Left renal pelvis (tissue), 4 donors: ENCODE results near the gene ELK4. TPM values are rescaled to one million over a fixed set of nuclear protein-coding genes. Genes with fewer than 3 reads are reported as not detected.
A peak's percentile ranks its signal among the peaks of the same experiment; 100 is the strongest.

ENCODE experiments used
- DNase-seq, 4 donors: peaks; one replicate each; pipeline ENCODE4 v3.0.0-alpha.2; 2013; ENCODE audit warnings: low read depth in 4 of 4, low spot score in 3 of 4
- polyA plus RNA-seq, 4 donors: library from polyadenylated mRNA; unstranded; fragments of 120-200 nt; gene quantifications; one replicate each; pipeline ENCODE4 v1.2.1, GENCODE V29; 2013; ENCODE audit not compliant: insufficient read length in 4 of 4

ELK4 gene
- polyA plus RNA-seq, 4 donors, result 18.7 to 24.0 (median 21.8) TPM

DNA sequence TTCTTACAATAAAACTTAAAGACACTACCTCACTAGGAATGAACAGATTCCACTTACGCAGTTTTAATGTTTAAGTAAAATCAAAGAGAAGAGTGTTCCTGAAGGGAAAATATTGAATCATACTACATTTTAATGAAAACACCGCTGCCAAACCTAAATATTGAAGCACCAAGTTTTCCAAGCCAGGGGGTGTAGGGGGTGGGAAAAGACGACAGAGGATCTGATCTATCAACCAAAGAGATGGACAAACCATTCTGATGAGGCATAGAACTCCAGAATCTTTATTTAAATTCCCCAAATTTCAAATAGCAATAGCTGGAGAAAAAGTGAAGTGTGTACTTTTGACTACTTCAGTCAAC is 1.2 kb downstream of the ELK4 start:
- DNase-seq, result no peak

DNA sequence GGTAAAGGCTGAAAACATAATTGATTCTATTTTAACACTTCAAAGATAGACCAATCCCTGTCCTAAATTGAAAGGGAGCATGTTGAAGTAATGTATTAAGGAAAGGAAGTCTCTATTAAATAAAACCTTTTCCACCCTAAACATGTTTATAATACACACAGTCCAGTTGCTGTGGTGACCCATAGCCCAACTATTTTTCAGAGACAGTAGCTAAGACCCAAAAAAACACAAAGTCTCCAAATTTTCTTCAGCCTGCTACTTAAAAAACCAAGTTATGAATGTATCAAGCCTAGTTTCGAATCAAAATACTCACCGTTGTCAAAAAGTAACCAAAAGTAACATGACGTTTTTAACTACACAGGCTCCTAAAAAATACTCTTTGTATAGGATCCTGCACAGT is 1.6 kb downstream of the ELK4 start:
- DNase-seq, result no peak

DNA sequence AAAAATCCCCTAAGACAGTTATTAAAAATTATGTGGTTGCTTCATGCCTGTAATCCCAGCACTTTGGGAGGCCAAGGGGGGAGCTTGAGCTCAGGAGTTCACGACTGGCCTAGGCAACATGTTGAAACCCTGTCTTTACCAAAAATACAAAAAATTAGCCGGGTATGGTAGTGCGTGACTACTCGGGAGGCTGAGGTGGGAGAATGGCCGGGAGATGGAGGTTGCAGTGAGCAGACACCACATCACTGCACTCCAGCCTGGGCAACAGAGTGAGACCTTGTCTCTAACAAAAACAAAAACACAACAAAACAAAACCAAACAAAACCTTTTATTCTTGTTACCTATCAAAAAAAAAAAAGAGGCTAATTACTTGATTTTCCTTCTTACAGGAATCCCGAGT is 2.1 kb downstream of the ELK4 start:
- DNase-seq, result no peak

DNA sequence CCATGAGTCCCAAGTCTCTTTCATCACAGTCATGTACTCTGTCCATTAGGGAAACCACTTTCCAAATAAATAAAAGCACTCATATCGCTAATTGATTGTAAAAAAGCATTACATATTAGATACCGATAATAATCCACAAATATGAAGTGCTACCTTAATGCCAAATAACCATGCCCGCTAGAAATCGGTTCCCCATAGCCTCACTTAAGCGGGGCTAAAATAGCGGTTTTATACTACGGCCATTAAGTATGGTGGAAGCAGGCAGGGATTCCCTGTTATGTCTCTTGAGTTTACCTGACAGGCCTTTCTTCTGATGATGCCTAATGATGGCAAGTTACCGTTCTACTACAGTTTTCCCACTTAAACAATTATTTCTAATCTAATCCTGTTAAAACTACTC is 3.9 kb downstream of the ELK4 start:
- no peak for DNase-seq

DNA sequence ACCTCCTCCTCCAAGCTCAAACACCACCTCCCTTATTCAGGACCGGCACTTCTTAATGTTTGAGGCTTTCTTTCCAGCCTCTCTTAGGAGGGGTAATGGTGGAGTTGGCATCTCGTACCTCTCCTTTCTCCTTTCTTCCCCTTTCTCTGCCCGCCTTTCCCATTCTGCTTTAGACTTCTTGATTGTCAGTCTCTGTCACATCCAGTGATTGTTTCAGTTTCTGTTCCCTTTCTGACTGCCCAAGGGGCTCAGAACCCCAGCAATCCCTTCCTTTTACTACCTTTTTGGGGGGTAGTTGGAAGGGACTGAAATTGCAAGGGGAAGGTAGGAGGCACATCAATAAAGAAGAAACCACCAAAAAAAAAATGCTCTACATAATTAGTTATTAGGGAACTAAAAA is 5.6 kb downstream of the ELK4 start:
- DNase-seq, result no peak

DNA sequence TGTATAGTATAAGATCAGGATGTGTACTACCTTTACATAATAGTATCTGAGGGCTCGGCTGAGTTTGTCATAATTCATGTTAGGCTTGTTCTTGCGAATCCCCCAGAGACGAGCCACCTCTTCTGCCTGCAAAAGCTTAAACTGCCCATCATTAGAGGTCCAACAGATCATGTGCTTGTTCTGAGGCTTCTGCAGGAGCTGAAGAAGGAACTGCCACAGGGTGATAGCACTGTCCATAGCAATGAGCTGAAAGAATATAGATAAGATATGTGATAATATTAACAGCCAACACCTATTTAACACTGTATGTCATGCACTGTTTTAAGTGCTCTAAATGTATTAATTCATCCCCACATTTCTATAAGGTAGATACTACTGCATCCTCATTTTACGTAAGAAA is 8.2 kb downstream of the ELK4 start:
- no peak for DNase-seq

DNA sequence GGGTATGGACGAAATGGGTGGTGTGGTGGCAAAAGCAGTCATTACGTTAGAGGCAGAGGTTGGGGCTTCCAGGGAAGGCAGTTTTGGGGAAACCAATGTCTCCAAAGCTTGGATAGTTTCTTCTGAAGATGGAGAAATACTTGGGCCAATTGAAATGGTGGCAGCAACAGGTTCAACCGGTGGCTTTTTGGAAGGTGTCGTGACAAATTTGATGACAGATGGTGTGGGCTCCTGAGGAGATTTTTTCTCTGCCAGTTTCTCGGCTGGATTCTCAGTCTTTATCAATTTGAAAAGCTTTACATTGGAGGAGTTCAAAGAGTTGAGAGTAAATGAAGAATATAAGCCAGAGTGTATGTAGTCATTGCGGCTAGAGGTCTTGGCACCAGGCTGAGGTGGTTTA is 11.5 kb downstream of the ELK4 start:
- no peak for DNase-seq

DNA sequence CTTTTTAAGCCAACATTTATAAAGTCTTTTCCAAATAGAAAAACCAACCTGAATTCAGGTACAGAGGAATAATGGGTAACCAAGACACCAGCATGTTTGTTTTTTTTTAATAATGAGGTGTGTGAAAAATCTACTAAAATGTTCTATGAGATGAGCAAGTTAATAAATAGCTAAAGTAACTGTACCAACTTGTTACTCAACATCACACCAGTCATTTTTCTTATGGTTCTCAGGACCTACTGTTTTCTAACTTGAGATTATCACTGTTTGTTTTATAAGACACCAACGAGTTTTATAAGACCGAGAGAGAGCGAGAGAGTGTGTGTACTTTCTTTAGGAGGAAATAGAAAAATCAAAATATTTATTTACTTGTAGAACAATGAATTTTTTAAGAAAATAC is 12.4 kb downstream of the ELK4 start:
- no peak for DNase-seq

DNA sequence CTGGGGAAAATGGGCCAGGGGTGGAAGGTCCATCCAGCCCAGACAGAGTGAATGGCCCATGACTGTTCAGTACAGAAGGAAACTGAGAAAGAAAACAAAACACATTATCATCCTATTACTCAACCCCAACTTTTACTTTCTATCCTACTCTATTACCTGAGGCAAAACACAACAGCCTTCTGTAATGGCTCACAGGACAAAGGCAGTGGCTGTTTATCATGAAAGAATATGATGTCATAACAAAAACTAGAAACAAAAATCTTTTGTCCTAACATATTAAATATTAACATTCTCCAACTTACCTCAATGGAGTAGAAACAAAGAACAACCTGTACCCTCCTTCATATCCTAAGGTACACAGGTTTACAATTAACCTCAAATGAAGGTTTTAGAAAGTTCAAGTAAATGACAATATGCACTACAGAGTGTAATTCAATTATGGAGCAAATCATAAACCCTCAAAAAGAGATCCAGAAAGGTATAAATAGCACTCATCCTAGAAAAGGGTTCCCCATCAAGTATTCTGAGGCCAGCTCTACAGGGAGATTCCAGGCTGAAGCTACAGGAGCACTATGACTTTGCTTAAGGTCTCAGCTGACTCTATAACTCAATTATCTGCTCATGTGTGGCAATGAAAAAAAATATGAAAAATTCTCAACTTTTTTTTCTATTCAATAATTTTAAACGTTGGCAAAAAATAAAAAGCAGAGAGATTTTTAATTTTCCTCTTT is 15.1 kb downstream of the ELK4 start:
- no peak for DNase-seq

DNA sequence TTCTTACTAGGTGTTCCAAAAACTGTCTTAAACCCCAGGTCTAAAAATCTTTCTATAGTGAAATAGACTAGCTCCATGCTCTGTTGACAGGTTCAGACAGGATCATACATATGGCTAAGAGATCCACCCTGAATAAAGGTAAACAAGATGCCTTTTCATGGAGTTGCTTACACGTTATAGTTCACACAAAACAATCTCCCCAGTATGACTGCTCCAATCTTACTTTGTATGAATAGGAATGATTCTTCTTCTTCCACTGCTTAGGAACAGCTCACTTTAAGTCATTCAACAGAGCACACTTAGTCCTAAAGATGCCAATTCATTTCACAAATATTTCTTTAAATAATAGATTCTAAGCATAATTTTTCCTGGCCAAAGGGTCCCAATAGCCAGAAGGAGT is 16.0 kb downstream of the ELK4 start:
- no peak for DNase-seq

DNA sequence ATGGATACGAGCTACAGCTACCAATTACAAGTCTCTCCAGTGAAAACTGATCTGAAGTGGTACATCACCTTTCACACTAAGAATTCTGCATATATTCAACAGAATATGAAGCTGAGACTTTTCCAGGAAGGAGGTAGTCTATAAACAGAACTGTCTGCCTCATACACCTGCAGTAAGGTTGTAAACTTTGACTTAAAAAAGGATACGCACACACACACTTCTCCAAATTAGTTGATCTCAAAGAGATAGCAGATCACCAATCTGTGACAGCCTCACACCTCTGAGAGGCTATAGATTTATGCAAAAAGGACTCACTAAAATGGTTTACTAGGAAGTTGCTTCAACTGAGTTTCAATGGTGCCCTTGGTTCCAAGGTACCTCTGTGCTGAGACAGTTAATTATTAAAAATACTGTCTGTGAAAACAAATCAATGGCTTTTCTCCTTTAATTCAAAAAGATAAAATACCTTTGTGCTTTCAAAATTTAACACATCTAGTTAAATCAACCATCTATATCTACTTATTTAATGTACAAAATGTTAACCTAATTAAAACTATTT is 17.9 kb downstream of the ELK4 start:
- DNase-seq, result no peak

DNA sequence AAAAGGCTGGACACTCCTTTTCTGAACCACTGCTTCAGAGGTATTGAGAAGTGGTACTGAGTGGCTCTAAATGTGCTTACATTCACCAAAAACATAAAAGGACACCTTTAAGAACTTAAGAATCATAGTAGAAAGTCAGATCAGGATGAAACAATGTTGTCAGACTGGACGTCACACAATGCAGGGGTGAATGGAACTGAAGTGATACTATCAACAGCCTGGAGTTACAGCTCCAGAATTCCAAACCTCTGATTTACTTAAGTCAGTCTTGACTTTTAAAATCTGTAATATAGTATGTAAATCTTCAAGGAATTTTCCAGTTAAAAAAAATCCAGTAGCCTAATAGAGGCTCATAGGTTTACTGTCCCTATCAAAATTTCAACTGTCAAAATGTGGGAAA is 19.3 kb downstream of the ELK4 start:
- no peak for DNase-seq

DNA sequence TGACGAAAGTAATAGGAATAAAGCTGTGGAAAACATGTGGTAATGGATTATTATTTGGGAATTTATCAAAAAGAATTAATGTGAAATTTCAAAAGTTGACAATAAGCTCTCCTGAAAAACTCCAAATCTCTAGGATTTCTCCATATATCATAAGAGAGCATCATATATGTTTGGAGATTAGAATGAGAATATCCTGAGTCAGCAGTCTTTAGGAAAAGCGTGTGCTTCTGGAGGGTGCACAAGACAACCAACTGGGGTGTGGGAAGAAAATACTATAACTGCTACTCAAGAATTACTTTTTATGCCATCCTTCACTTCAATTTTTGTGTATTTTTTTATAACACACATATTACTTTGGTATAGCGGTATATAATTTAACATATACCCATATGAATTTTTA is 19.7 kb downstream of the ELK4 start:
- no peak for DNase-seq

DNA sequence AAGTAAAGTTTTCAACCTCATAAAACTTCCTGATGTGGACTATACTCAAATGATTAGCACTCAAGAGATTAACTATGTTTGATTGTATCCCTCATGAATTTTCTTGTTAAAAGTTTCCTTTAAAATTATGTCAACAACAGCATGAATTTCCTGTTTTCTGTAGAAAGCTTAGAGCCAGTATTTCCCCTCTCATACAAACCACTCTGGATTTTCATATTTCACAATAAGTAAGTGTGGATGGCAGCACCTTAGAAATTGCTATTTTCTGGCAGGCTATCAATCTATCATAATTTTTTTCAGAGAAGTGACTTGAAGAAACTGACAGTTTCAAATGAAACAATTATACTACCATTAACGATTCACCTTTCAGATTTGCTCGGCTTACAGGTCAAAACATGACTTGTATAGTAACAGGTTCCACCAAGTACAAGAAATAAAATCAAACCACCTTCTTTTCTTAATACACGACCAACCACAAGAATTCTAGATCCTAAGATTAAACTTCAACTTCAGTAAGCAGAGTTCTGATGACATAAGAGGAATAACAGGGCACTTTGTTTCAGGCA is 20.8 kb downstream of the ELK4 start:
- DNase-seq, result no peak

DNA sequence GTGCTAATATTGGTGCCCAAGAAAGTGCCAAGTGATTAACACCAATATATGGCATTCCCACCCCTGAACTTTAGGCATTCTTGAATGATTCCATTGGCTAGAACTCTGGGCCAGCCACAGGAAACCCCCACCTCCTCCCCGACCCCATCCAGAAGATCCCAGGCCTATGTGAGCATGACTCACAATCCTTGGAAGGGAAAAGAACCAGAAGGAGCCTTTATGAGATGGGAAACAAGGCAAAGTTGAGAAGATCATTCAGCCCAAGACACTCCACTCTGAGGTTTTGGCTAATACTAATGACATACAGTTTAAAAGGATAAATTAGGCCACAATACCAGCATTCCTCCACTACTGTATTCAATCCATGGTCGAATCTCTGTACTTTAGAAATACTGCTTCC is 21.8 kb downstream of the ELK4 start:
- no peak for DNase-seq

DNA sequence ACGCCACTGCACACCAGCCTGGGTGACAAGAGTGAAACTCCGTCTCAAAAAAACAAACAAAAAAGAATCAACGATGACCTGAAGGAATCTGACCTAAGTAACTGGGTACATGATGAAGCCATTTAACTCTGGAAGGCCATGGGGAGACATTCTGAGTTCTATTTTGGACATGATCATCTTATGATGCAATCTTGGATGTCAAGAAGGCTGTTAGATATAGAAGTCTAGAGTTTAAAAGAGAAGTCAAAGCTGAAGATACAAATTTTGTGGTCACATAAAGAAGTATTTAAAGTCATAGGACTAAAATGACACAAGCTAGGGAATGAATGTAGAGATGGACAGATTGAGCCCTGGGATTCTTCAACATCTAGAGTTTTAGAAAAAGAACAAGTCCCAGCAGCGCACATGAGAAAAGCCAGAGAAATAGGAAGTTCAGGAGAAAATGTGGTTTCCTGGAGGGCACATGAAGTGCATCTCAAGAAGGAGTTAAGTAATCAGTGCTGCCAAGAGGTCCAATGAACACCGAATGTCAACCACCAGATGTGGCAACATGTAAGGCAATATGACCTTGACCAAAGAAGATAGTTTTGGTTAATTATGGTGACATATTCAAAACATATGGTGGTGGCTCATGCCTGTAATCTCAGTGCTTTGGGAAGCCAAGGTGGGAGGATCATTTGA is 26.8 kb downstream of the ELK4 start:
- DNase-seq, result no peak

DNA sequence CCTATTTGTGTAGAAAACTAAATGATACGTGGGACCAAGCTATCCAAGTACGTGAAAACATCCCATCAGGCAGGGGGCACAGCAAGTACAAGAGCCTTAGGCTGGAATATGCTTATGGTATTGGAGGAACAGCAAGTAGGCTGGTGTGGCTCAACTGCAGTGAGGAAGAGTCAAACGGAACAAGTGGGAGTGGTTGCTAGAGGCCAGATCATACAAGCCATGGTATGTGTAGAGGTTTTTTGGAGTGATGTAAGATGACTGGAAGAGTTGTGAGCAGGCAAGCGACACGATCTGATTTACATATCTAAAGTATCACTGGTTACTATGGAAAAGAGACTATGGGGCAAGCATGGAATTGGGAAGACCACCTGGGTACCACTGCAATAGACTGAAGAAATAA is 27.8 kb downstream of the ELK4 start:
- no peak for DNase-seq

DNA sequence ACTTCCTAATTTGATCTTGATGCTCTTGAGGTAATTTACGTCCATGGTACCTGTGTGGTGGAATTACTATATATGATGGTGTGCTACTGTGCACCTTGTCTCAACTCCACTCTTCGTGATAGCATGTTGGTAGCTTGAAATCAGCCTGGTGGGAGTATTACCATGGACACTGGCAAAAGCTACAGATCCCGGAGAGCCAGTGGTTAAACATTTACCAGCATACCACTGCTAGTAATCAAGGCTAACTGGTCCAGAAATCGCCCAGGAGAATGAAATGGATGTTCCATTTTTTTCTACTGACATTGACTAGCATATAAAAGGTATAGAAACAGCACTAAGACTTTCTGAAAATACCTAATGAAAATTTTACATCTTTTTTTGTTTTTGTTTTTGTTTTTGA is 30.6 kb downstream of the ELK4 start:
- peak in 1 of 4 donors; percentile 60 for DNase-seq

DNA sequence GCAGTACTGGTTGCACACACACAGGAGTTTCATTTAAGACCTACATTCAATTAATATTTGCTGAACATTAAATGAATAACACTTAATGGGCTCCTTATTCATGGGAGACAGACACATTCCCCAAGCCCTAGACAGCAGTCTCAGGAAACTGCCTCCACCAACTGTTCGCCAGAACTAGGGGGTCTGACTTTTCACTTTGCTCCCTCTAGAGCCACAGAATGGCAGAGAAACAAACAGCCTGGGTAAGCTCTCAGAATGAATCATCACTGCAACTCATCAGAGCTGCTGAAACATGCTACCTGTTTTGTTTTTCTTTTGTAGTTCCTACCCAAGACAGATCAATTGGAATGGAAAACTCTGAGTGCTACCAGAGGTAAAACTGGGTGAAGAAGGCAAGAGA is 31.7 kb downstream of the ELK4 start:
- DNase-seq, result no peak

DNA sequence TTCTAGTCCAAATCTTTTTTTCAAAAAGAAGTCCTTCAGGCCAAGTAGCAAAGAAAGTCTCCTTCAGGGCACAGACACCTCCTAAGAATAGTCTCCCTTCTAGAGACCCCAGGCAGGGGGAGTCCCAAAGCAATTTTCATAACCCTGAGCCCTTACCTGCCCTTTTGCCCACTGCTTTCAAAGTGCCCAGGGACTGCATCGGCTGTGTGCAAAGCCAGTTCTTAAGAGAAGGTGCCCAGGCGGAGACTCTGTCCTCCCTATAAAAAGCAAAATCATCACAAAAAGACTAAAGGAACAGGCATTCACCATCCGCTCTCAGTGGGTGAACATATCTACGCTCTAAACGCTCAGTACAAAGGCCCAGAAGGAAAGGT is 32.2 kb downstream of the ELK4 start:
- no peak for DNase-seq

DNA sequence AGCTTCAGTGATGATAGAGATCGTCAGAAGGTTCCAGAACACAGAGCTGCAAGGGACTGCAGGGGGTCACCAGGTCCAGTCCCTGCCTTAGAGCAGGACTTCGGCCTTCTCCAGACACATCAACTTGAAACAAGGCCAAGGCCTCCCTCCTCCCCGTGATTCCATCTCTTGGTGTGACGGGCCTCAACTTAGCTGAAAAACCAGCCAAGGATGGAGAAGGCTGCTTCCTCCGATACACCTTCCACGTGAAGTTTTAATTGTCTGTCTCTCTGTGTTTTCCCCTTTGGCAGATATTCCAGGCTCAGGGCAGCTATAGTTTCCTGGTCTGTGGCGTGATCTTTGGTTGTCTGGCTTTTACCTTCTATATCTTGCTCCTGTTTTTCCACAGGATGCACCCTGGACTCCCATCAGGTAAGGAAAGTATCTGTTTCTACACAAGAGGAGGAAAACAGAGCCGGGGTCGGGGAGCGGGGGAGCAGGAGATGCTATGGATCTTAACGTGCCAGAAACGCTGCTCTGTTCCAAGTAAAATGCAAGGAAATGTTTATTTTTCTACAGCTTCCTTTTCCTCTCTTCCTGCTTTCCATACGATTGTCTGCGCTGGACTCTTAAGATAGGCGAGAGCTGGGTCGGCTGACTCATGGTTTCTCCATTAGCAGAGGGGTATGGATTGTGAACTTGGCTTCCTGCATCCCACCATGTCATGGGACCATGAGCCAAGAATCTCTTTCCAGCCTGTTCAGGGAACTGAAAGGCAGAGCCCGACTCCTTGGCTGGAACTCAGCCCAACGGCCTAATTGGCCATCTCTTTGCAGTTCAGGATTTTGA is 32.8 kb downstream of the ELK4 start:
- peak; percentile 52 to 70 (median 62) for DNase-seq
